OCI-LY7 (cell line): Measurements from ENCODE around the gene UBTD2. TPM values are rescaled to one million over a fixed set of nuclear protein-coding genes. Genes with fewer than 3 reads are reported as not detected.

Experiments used
- BruUV-seq: library from RNA; stranded (reverse); fragments of 400-500 nt; replicated peaks from 2 replicates; lab custom pipeline; 2021; lab: Mats Ljungman, UMichigan
- CTCF ChIA-PET: fragments of 300-600 bp; sonication (Branson Sonifier 250); formaldehyde crosslinking; loops from one replicate; lab custom pipeline; 2022; ENCODE audit warnings: antibody characterized with exemption; ENCODE audit not compliant: unreplicated experiment; lab: Charles Lee
- POLR2A ChIA-PET: fragments of 300-600 bp; sonication (Branson Sonifier 250); formaldehyde crosslinking; loops from one replicate; lab custom pipeline; 2022; ENCODE audit warnings: antibody characterized with exemption; lab: Charles Lee
- DNase-seq: peaks from one replicate; pipeline ENCODE4 v3.0.0-alpha.2; 2015; ENCODE audit warnings: low spot score
- H2AFZ ChIP-seq: fragments of 200-600 bp; sonication (generic), shearing (Covaris generic); 2 replicates; pipeline ENCODE4 v1.6.1; 2014; ENCODE audit warnings: mild to moderate bottlenecking, antibody characterized with exemption, low read length, moderate library complexity
- H3K27ac ChIP-seq: fragments of 200-600 bp; sonication (generic); 2 replicates; pipeline ENCODE4 v1.5.1; 2014; ENCODE audit warnings: mixed run types, low read depth, mild to moderate bottlenecking, moderate library complexity, low read length, inconsistent platforms; ENCODE audit not compliant: poor library complexity, severe bottlenecking
- H3K36me3 ChIP-seq: fragments of 200-600 bp; sonication (generic); 2 replicates; pipeline ENCODE4 v1.6.1; 2014; ENCODE audit warnings: mild to moderate bottlenecking, antibody characterized with exemption, low read length, moderate library complexity, mixed read lengths; ENCODE audit not compliant: insufficient read depth
- H3K4me1 ChIP-seq: fragments of 200-600 bp; sonication (generic); 2 replicates; pipeline ENCODE4 v1.5.1; 2014; ENCODE audit warnings: mild to moderate bottlenecking, low read length; ENCODE audit not compliant: insufficient read depth, poor library complexity, severe bottlenecking
- H3K4me2 ChIP-seq: fragments of 200-600 bp; sonication (generic); 2 replicates; pipeline ENCODE4 v1.6.1; 2014; ENCODE audit warnings: mild to moderate bottlenecking, low read length
- H3K4me3 ChIP-seq: fragments of 200-600 bp; sonication (generic); 2 replicates; pipeline ENCODE4 v1.5.1; 2014; ENCODE audit warnings: mild to moderate bottlenecking, low read depth, low read length; ENCODE audit not compliant: poor library complexity, severe bottlenecking
- H3K79me2 ChIP-seq: fragments of 200-600 bp; sonication (generic); 2 replicates; pipeline ENCODE4 v1.6.1; 2016; ENCODE audit warnings: low read depth, mild to moderate bottlenecking, low read length, moderate library complexity, mixed read lengths; ENCODE audit not compliant: insufficient read depth
- H3K9me2 ChIP-seq: fragments of 200-600 bp; sonication (generic); 2 replicates; pipeline ENCODE4 v1.6.1; 2016; ENCODE audit warnings: mild to moderate bottlenecking, low read length, mixed read lengths; ENCODE audit not compliant: insufficient read depth
- H3K9me3 ChIP-seq: fragments of 200-600 bp; sonication (generic); 2 replicates; pipeline ENCODE4 v1.6.1; 2014; ENCODE audit warnings: mild to moderate bottlenecking, mixed run types, low read length, mixed read lengths
- H4K20me1 ChIP-seq: fragments of 200-600 bp; sonication (generic); 2 replicates; pipeline ENCODE4 v1.6.1; 2014; ENCODE audit warnings: mild to moderate bottlenecking, antibody characterized with exemption, low read length, moderate library complexity, mixed read lengths; ENCODE audit not compliant: insufficient read depth
- EZH2phosphoT487 ChIP-seq: fragments of 200-600 bp; sonication (generic); IDR thresholded peaks from 2 replicates; pipeline ENCODE4 v1.6.1; 2018; ENCODE audit warnings: low read depth, borderline replicate concordance, mild to moderate bottlenecking, mixed run types, antibody characterized with exemption, low read length, moderate library complexity, mixed read lengths
- intact Hi-C: fragments of 100-400 bp; cut with micrococcal nuclease; formaldehyde crosslinking; loops from one replicate; pipeline ENCODE4 v1.10.0; 2022; ENCODE audit not compliant: unreplicated experiment
- total RNA-seq, 2 experiments: library from RNA; depleted of rRNA in 1 of 2; stranded (reverse); fragments of >200 nt in 1 of 2; shearing (Covaris generic) in 1 of 2; gene quantifications; 2 replicates each; pipeline ENCODE4 v1.2.3, GENCODE V29; 2014 to 2022
- TF ChIP-seq, protein P1 (sequence below): fragments of 200-600 bp; sonication (generic); conservative IDR thresholded peaks from 2 replicates; pipeline ENCODE4 v1.5.1; 2014; ENCODE audit warnings: mild to moderate bottlenecking, antibody characterized with exemption, low read length, moderate library complexity, mixed read lengths

The UBTD2 gene
- total RNA-seq, 2 experiments from 2014 or later = 16.0 to 19.8 TPM

DNA sequence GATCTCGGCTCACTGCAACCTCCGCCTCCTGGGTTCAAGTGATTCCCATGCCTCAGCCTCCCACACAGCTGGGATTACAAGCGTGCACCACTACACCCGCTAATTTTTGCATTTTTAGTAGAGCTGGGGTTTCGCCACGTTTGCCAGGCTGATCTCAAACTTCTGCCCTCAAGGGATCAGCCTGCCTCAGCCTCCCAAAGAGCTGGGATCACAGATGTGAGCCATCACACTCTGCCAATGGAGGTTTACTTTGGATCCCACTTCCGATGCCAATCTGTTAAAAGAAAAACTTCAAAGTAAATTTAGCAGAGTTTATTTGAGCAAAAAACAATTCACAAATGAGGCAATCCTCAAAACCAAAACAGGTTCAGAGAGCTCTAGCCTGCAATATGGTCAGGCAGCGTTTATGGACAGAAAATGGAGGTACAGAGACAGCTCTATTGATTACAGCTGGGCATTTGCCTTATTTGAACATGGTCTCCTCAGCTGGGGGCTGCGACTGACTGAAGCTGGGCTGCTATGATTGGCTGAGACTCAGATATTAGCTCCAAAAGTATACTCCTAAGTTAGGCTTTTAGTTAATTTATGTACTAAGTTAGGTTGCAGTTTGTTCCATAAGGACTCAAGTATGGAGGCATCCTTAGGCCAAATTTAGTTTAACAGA is 18.6 kb upstream of the UBTD2 start:
- 0 out of 2 replicates have a peak, but pooled peaks cover 3% of the 10 kb centered on the region for H3K9me3 ChIP-seq
- H3K4me1 ChIP-seq = no peaks in the 10 kb centered on the region
- H4K20me1 ChIP-seq = no peaks in the 10 kb centered on the region
- ChIA-PET CTCF (no interaction called here), POLR2A (no interaction called here)
- no TSS peak for BruUV-seq
- intact Hi-C loops = no loop called here
- no peak overlapping the region for H3K4me2 ChIP-seq
- H3K9me2 ChIP-seq = no peaks in the 10 kb centered on the region
- H3K4me3 ChIP-seq = no peak overlapping the region
- no peak for DNase-seq
- H3K36me3 ChIP-seq = no peaks in the 10 kb centered on the region
- H3K79me2 ChIP-seq = no peaks in the 10 kb centered on the region
- H2AFZ ChIP-seq = no peak overlapping the region
- no peak overlapping the region for H3K27ac ChIP-seq
- TF ChIP-seq EZH2phosphoT487 = no peak
- TF ChIP-seq, protein P1, sequence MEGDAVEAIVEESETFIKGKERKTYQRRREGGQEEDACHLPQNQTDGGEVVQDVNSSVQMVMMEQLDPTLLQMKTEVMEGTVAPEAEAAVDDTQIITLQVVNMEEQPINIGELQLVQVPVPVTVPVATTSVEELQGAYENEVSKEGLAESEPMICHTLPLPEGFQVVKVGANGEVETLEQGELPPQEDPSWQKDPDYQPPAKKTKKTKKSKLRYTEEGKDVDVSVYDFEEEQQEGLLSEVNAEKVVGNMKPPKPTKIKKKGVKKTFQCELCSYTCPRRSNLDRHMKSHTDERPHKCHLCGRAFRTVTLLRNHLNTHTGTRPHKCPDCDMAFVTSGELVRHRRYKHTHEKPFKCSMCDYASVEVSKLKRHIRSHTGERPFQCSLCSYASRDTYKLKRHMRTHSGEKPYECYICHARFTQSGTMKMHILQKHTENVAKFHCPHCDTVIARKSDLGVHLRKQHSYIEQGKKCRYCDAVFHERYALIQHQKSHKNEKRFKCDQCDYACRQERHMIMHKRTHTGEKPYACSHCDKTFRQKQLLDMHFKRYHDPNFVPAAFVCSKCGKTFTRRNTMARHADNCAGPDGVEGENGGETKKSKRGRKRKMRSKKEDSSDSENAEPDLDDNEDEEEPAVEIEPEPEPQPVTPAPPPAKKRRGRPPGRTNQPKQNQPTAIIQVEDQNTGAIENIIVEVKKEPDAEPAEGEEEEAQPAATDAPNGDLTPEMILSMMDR = no peak

DNA sequence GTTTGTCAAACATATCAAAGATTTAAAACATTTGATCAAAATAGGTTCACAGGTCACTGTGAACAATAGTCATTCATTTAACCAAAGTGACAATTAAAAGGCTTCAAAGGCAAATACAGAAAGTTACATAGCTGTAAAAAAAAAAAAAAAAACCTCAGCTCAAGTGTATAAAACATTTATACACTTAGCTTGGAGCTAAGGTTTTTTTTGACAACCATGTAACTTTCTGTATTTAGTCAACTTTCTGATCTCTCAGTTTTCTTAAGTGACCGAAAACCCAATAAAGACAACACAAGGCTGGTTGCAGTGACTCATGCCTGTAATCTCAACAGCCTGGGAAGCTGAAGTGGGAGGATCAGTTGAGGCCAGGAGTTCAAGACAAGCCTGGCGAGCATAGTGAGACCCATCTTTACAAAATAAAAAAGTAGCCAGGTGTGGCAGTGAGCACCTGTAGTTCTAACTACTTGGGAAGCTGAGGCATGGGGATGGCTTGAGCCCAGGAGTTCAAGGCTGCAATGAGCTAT is 16.4 kb upstream of the UBTD2 start:
- POLR2A ChIA-PET = no interaction called here
- no peak for TF ChIP-seq EZH2phosphoT487
- TF ChIP-seq, protein P1 = no peak
- Histone ChIP-seq H3K36me3 (no peaks in the 10 kb centered on the region), H3K4me3 (no peak overlapping the region), H3K4me1 (no peaks in the 10 kb centered on the region), H4K20me1 (no peaks in the 10 kb centered on the region), H3K9me3 (no peaks in the 10 kb centered on the region), H2AFZ (no peak overlapping the region), H3K79me2 (no peaks in the 10 kb centered on the region), H3K9me2 (no peaks in the 10 kb centered on the region), H3K4me2 (no peak overlapping the region), H3K27ac (no peak overlapping the region)
- CTCF ChIA-PET = no interaction called here
- BruUV-seq = no TSS peak
- no peak for DNase-seq
- intact Hi-C loops = no loop called here

DNA sequence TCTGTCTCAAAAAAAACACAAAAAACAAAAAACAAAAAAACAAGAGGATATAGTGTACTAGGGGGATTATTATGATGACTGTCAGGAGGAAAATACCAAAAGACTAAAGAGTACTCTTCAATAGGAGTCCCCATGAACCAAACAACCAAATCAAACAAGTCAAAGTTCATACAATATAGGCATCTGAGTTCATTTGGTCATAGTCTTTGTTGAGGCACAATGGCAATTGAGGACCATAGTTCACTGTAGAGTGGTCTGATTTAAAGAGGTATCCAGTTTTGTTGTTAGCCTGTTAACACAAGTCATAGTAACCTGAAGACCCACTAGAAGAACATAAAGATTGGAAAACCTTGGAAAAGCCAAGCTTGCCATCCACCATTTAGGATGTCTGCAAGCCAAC is 11.3 kb upstream of the UBTD2 start:
- no peaks in the 10 kb centered on the region for H3K79me2 ChIP-seq
- no peak overlapping the region for H3K27ac ChIP-seq
- BruUV-seq = no TSS peak
- POLR2A ChIA-PET = interaction anchor here (0.6 kb wide), 1 partner anchor 128 kb away, joined by 3 read pairs; no protein-coding TSS in a partner anchor
- H3K4me3 ChIP-seq = no peak overlapping the region
- intact Hi-C loops = loop anchor here (5.0 kb wide), 1 partner anchor 383 kb away; no protein-coding TSS in a partner anchor
- H4K20me1 ChIP-seq = no peaks in the 10 kb centered on the region; the same call in 1 of the 2 replicates
- H3K4me1 ChIP-seq = no peaks in the 10 kb centered on the region
- DNase-seq = no peak
- CTCF ChIA-PET = no interaction called here
- H3K9me2 ChIP-seq = no peaks in the 10 kb centered on the region
- no peaks in the 10 kb centered on the region for H3K36me3 ChIP-seq
- no peaks in the 10 kb centered on the region for H3K9me3 ChIP-seq
- H3K4me2 ChIP-seq = no peak overlapping the region
- no peak overlapping the region for H2AFZ ChIP-seq
- TF ChIP-seq EZH2phosphoT487 = no peak
- TF ChIP-seq, protein P1 = no peak
